GM12892 (cell line): ENCODE results near the gene RHOT2.

Experiments
- DNase-seq: peaks from one replicate; pipeline ENCODE4 v3.0.0; 2011; ENCODE audit not compliant: insufficient read length
- FAIRE-seq: peaks from 2 replicates; lab custom pipeline; 2011; peaks lifted over from hg19 to GRCh38; lab: Jason Lieb, UNC
- POLR2A ChIP-seq: IDR thresholded peaks from 2 replicates; pipeline ENCODE4 v1.6.1; 2011; ENCODE audit warnings: low read depth, low read length, control low read depth
- POLR2AphosphoS5 ChIP-seq: IDR thresholded peaks from 2 replicates; pipeline ENCODE4 v1.6.1; 2011; ENCODE audit warnings: low read depth, low read length, control low read depth
- TAF1 ChIP-seq: IDR thresholded peaks from 2 replicates; pipeline ENCODE4 v1.6.1; 2011; ENCODE audit warnings: low read depth, mild to moderate bottlenecking, control low read depth, low read length, borderline replicate concordance

Gene RHOT2

GRCh38 chr16:721765-722540 lies 54.0 kb downstream of the RHOT2 start:
- FAIRE-seq: no peak
- no peak for DNase-seq
- TF ChIP-seq POLR2AphosphoS5: no peak
- no peak for TF ChIP-seq TAF1
- TF ChIP-seq POLR2A: no peak

DNA sequence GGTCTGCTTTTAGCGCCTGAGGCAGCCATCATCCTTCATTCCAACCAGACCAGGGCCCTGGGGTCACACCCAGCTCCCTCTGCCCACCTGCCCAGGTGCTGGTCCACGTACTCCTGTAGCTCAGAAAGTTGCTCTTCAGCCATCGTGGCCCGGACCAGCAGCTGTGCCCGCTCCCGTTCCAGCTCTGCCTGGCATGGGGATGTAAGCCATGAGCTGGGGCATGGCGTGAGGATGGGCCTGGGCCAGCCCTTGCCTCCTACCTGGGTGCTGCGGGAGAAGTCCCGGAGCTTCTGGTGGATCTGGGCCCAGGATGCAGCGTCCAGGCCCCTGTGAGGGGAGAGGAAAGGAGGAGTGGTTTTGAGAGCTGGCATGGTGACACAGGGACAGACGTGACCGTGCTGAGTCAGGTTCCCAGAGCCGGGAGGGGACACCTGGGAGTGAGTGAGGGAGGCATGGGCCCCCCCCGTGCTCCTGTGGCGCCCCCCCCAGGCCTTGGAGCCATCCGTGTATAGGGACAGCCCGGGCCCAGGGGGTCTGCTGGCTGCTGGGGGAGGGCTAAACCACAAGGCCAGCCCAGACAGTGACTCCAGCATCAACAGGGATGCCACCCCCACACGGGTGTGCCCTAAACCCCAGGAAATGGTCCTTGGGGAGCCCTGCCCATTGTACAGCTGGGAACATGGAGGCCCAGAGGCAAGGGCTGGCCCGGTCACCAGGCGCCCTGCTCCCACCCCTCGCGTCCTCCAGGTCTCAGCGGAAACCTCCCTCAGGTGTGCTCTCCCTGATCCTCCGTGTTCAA lies 55.1 kb downstream of the RHOT2 start:
- TF ChIP-seq TAF1 (no peak), POLR2A (no peak), POLR2AphosphoS5 (no peak; the same call in 1 of the 2 replicates)
- no peak for FAIRE-seq
- no peak for DNase-seq

DNA sequence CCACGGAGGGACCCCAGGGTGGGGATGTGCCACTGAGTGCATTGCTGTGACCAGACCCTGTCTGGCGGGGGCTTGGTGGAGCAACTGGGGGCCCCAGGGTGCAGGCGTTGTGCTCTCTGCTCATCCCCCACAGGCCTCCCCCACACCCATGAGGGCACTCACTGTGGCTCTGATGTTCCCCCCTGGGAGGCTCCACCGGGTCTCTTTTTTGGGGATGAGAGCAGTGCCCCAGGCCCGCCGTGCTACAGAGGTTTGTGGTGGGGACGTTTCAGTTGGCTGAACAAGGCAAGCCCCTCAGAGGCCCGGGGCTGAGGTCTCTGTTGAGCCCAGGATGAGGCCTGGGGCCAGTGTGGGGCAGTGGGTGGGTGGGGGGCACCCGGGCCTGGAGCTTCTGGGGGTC lies 55.8 kb downstream of the RHOT2 start:
- DNase-seq (no peak), FAIRE-seq (no peak)
- no peak for TF ChIP-seq POLR2A
- TF ChIP-seq POLR2AphosphoS5: no peak
- TF ChIP-seq TAF1: no peak
